Midbrain (tissue), 1 donor: ENCODE results near the gene IL1RAP.
"Not testable (repeated sequence)": the region's sequence is repeated elsewhere in the genome, so short reads cannot be mapped to it uniquely, and the experiment has no call there.

Source experiments
- DNase-seq: peaks from one replicate; lab custom pipeline; 2025; lab: John Stamatoyannopoulos, UW

The IL1RAP gene

GRCh38 chr3:190666821-190667220 lies 152.9 kb downstream of the IL1RAP start:
- DNase-seq: no peak

GRCh38 chr3:190671658-190672057 lies 157.8 kb downstream of the IL1RAP start:
- no peak for DNase-seq

- no peak for DNase-seq
Observed at GRCh38 chr3:190673148-190673547, 159.3 kb downstream of the IL1RAP start.

- no peak for DNase-seq
Observed at GRCh38 chr3:190676481-190676880, 162.6 kb downstream of the IL1RAP start.

GRCh38 chr3:190677001-190677400 lies 163.1 kb downstream of the IL1RAP start:
- DNase-seq: no peak

GRCh38 chr3:190677868-190678267 lies 164.0 kb downstream of the IL1RAP start:
- DNase-seq: not testable (repeated sequence)

GRCh38 chr3:190680691-190681090 lies 166.8 kb downstream of the IL1RAP start:
- no peak for DNase-seq

- DNase-seq: no peak
Observed at GRCh38 chr3:190684776-190685175, 170.9 kb downstream of the IL1RAP start.

- DNase-seq: no peak
Observed at GRCh38 chr3:190686011-190686410, 172.1 kb downstream of the IL1RAP start.

GRCh38 chr3:190690246-190690645 lies 176.4 kb downstream of the IL1RAP start:
- DNase-seq: no peak

GRCh38 chr3:190692256-190692655 lies 178.4 kb downstream of the IL1RAP start:
- DNase-seq: no peak

- no peak for DNase-seq
Observed at GRCh38 chr3:190694335-190695001, 180.6 kb downstream of the IL1RAP start.

- DNase-seq: no peak
Observed at GRCh38 chr3:190695225-190695624, 181.3 kb downstream of the IL1RAP start.

GRCh38 chr3:190695994-190696393 lies 182.1 kb downstream of the IL1RAP start:
- DNase-seq: no peak

- peak; percentile 7 for DNase-seq
Observed at GRCh38 chr3:190696777-190697501, 183.1 kb downstream of the IL1RAP start.

GRCh38 chr3:190697502-190697830 lies 183.6 kb downstream of the IL1RAP start:
- DNase-seq: no peak

- no peak for DNase-seq
Observed at GRCh38 chr3:190697901-190698300, 184.0 kb downstream of the IL1RAP start.

- DNase-seq: no peak
Observed at GRCh38 chr3:190699776-190700175, 185.9 kb downstream of the IL1RAP start.

GRCh38 chr3:190701096-190701532 lies 187.2 kb downstream of the IL1RAP start:
- DNase-seq: peak; percentile 19

GRCh38 chr3:190706582-190706981 lies 192.7 kb downstream of the IL1RAP start:
- DNase-seq: no peak
